Measurements from ENCODE around the gene NRTN. TPM values are rescaled to one million over a fixed set of nuclear protein-coding genes. Genes with fewer than 3 reads are reported as not detected.

NRTN gene
- total and polyA plus RNA-seq, 4 donors = 1.3 to 5.3 (median 3.5) TPM

DNA sequence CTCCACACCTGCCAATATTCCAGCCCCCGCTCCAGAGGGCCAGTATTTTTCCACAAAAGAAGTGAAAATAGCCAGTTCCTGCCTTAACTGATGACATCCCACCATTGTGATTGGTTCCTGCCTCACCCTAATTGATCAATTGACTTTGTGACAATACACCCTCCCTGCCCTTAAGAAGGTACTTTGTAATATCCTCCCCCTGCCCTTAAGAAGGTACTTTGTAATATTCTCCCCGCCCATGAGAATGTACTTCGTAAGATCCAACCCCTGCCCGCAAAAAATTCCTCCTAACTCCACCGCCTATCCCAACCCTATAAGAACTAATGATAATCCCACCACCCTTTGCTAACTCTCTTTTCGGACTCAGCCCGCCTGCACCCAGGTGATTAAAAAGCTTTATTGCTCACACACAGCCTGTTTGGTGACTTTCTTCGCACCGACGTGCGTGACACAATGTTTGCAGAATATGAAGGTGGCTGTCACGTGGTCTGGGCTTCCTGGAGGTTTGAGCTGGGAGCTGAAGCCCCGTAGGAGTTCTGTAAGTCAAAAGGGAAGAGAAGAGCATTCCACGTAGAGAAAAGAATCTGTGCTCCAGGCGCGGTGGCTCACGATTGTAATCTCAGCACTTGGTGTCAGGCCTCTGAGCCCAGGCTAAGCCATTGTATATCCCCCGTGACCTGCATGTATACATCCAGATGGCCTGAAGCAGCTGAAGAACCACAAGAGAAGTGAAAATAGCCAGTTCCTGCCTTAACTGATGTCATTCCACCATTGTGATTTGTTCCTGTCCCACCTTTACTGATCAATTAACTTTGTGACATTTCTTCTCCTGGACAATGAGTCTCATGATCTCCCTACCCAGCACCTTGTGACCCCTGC is 52.6 kb downstream of the NRTN start:
- Histone ChIP-seq H3K27me3 (ENCODE audit: control insufficient read depth in 4 of 4, insufficient read depth in 4 of 4, low read length in 3 of 4) (no peaks in the 10 kb centered on the region), H3K4me1 (ENCODE audit: control insufficient read depth in 4 of 4, insufficient read depth in 4 of 4, low read length in 3 of 4) (no peaks in the 10 kb centered on the region), H3K9me3 (ENCODE audit: control insufficient read depth in 4 of 4, low read length in 3 of 4) (no peaks in the 10 kb centered on the region), H3K9ac (ENCODE audit: low read depth in 1 of 2, low read length in 2 of 2) (no peak overlapping the region), H3K27ac (ENCODE audit: low read depth in 1 of 2, low read length in 2 of 2) (no peak overlapping the region), H3K4me3 (ENCODE audit: low read depth in 1 of 3, low read length in 3 of 3) (no peak overlapping the region), H3K36me3 (ENCODE audit: control insufficient read depth in 4 of 4, insufficient read depth in 3 of 4, low read depth in 1 of 4, low read length in 3 of 4) (no peaks in the 10 kb centered on the region)
- DNase-seq (ENCODE audit: low spot score) = no peak
- 96% methylated on average over 18 of the region's 18 CpGs for WGBS
- no peak for TF ChIP-seq NR2F2 (IDR thresholded peaks at IDR 0.05)
- TF ChIP-seq, protein P1, sequence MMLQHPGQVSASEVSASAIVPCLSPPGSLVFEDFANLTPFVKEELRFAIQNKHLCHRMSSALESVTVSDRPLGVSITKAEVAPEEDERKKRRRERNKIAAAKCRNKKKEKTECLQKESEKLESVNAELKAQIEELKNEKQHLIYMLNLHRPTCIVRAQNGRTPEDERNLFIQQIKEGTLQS (IDR thresholded peaks at IDR 0.05) = no peak
- TF ChIP-seq JUND (IDR thresholded peaks at IDR 0.05) = no peak
- TF ChIP-seq HNF4G (IDR thresholded peaks at IDR 0.05) = no peak
- TF ChIP-seq, protein P2, sequence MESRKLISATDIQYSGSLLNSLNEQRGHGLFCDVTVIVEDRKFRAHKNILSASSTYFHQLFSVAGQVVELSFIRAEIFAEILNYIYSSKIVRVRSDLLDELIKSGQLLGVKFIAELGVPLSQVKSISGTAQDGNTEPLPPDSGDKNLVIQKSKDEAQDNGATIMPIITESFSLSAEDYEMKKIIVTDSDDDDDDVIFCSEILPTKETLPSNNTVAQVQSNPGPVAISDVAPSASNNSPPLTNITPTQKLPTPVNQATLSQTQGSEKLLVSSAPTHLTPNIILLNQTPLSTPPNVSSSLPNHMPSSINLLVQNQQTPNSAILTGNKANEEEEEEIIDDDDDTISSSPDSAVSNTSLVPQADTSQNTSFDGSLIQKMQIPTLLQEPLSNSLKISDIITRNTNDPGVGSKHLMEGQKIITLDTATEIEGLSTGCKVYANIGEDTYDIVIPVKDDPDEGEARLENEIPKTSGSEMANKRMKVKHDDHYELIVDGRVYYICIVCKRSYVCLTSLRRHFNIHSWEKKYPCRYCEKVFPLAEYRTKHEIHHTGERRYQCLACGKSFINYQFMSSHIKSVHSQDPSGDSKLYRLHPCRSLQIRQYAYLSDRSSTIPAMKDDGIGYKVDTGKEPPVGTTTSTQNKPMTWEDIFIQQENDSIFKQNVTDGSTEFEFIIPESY (IDR thresholded peaks at IDR 0.05) = no peak
- TF ChIP-seq HNF4A (conservative IDR thresholded peaks at IDR 0.05) = no peak
- TF ChIP-seq, protein P3, sequence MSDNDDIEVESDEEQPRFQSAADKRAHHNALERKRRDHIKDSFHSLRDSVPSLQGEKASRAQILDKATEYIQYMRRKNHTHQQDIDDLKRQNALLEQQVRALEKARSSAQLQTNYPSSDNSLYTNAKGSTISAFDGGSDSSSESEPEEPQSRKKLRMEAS (IDR thresholded peaks at IDR 0.05) = no peak

DNA sequence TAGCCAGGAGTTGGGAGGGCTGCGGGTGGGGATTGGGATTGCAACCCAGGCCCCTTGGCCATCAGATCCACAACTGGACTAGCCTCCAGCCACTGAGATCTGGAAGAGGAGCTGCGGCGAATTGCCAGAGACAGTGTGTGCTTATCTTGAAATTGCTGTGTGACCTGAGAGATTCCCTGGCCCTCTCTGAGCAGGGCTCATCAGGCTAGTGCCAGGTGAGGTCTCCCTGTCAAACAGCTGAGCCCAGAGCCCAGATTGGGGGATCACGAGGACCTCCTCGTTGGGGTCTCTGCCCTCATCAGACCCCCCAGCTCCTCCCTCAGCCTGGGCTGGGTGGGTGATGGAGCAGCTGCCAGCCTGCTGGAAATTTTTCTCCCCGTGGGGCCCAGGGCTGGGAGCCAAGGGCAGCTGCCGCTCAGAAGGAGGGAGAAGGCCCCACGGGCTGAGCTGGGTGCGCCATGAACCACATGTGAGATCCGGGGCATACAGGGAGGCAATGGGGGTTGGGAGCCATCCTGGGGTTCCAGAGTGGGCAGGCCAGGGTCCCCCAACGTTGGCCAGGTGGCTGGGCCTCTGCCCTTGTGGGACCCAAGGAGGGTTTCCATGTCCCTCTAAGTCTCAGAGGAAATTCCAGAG is 58.3 kb downstream of the NRTN start:
- WGBS = 83% methylated on average over 11 of the region's 11 CpGs
- Histone ChIP-seq H3K9ac (ENCODE audit: low read depth in 1 of 2, low read length in 2 of 2) (no peak overlapping the region), H3K9me3 (ENCODE audit: control insufficient read depth in 4 of 4, low read length in 3 of 4) (no peaks in the 10 kb centered on the region), H3K36me3 (ENCODE audit: control insufficient read depth in 4 of 4, insufficient read depth in 3 of 4, low read depth in 1 of 4, low read length in 3 of 4) (no peaks in the 10 kb centered on the region), H3K27ac (ENCODE audit: low read depth in 1 of 2, low read length in 2 of 2) (no peak overlapping the region), H3K27me3 (ENCODE audit: control insufficient read depth in 4 of 4, insufficient read depth in 4 of 4, low read length in 3 of 4) (no peaks in the 10 kb centered on the region), H3K4me3 (ENCODE audit: low read depth in 1 of 3, low read length in 3 of 3) (no peak overlapping the region), H3K4me1 (ENCODE audit: control insufficient read depth in 4 of 4, insufficient read depth in 4 of 4, low read length in 3 of 4) (no peaks in the 10 kb centered on the region)
- no peak for DNase-seq (ENCODE audit: low spot score)
- TF ChIP-seq SP1 (IDR thresholded peaks at IDR 0.05) (no peak), EGR1 (IDR thresholded peaks at IDR 0.05; ENCODE audit: low read depth in 2 of 2) (no peak), RXRA (IDR thresholded peaks at IDR 0.05) (no peak), FOXA2 (IDR thresholded peaks at IDR 0.05) (no peak), NR2F2 (IDR thresholded peaks at IDR 0.05) (no peak), FOXA1 (IDR thresholded peaks at IDR 0.05) (no peak), HNF4G (IDR thresholded peaks at IDR 0.05) (no peak), RAD21 (IDR thresholded peaks at IDR 0.05) (no peak)
- TF ChIP-seq, protein P2 (IDR thresholded peaks at IDR 0.05) = no peak
- TF ChIP-seq, protein P4, sequence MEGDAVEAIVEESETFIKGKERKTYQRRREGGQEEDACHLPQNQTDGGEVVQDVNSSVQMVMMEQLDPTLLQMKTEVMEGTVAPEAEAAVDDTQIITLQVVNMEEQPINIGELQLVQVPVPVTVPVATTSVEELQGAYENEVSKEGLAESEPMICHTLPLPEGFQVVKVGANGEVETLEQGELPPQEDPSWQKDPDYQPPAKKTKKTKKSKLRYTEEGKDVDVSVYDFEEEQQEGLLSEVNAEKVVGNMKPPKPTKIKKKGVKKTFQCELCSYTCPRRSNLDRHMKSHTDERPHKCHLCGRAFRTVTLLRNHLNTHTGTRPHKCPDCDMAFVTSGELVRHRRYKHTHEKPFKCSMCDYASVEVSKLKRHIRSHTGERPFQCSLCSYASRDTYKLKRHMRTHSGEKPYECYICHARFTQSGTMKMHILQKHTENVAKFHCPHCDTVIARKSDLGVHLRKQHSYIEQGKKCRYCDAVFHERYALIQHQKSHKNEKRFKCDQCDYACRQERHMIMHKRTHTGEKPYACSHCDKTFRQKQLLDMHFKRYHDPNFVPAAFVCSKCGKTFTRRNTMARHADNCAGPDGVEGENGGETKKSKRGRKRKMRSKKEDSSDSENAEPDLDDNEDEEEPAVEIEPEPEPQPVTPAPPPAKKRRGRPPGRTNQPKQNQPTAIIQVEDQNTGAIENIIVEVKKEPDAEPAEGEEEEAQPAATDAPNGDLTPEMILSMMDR (IDR thresholded peaks at IDR 0.05; ENCODE audit: low read depth, low read length, missing input control) = no peak
- TF ChIP-seq, protein P3 (IDR thresholded peaks at IDR 0.05) = no peak

Measured in liver (tissue), 9 donors.